B cell (primary cell): ENCODE data around the gene LAMA4. TPM values are rescaled to one million over a fixed set of nuclear protein-coding genes. Genes with fewer than 3 reads are reported as not detected.

Experiments used
- ATAC-seq: fragments of 200-7000 bp; cut with Tn5 transposase; one replicate; pipeline ENCODE4 v1.10.0; 2021; ENCODE audit warnings: low read depth, mild to moderate bottlenecking, moderate number of reproducible peaks, moderate library complexity
- CTCF ChIA-PET: fragments of 350-600 bp; sonication (Branson Sonifier 250); formaldehyde crosslinking; loops from one replicate; lab custom pipeline; 2021; ENCODE audit warnings: antibody characterized with exemption, inconsistent platforms; lab: Charles Lee
- POLR2A ChIA-PET: fragments of 350-600 bp; sonication (Branson Sonifier 250); formaldehyde crosslinking; loops from one replicate; lab custom pipeline; 2021; ENCODE audit warnings: antibody characterized with exemption; lab: Charles Lee
- DNase-seq: peaks from one replicate; pipeline ENCODE4 v3.0.0; 2013
- H2AFZ ChIP-seq: 2 replicates; pipeline ENCODE4 v1.6.1; 2012; ENCODE audit warnings: mild to moderate bottlenecking, low read depth, low read length; ENCODE audit not compliant: insufficient read depth, poor library complexity, severe bottlenecking
- H3K27ac ChIP-seq, 2 donors: 1 replicate in 1 of 2; 2 replicates in 1 of 2; pipeline ENCODE4 v1.5.1; 2012 to 2013; ENCODE audit warnings: low read length in 2 of 2, mild to moderate bottlenecking in 2 of 2, moderate library complexity in 1 of 2
- H3K27me3 ChIP-seq, 4 experiments: fragments of 200-600 bp in 1 of 4; sonication (generic) in 1 of 4; replicated peaks in 1 of 4; 1 replicate in 2 of 4; 2 replicates in 2 of 4; pipeline versions ENCODE4 v1.6.1 to v1.7.0; 2013 to 2016; ENCODE audit warnings: low read length in 3 of 4, mild to moderate bottlenecking in 2 of 4, mixed read lengths in 1 of 4, moderate library complexity in 1 of 4; ENCODE audit not compliant: insufficient read depth in 4 of 4, control insufficient read depth in 3 of 4; ENCODE audit errors: control extremely low read depth in 1 of 4
- H3K36me3 ChIP-seq, 2 experiments: replicated peaks in 1 of 2; 1 replicate in 1 of 2; 2 replicates in 1 of 2; pipeline versions ENCODE4 v1.6.1 to v1.7.1; 2013; ENCODE audit warnings: low read length in 1 of 2; ENCODE audit not compliant: insufficient read depth in 2 of 2, control insufficient read depth in 1 of 2; ENCODE audit errors: control extremely low read depth in 1 of 2, extremely low read depth in 1 of 2
- H3K4me1 ChIP-seq, 2 donors: fragments of 200-600 bp in 1 of 2; sonication (generic) in 1 of 2; 1 replicate in 1 of 2; 2 replicates in 1 of 2; pipeline versions ENCODE4 v1.5.1 to v1.6.1; 2013 to 2017; ENCODE audit warnings: low read length in 2 of 2; ENCODE audit not compliant: control insufficient read depth in 2 of 2, insufficient read depth in 2 of 2
- H3K4me2 ChIP-seq: replicated peaks from 2 replicates; pipeline ENCODE3; 2012; ENCODE audit warnings: mild to moderate bottlenecking, low read depth, low read length; ENCODE audit not compliant: poor library complexity, severe bottlenecking
- H3K4me3 ChIP-seq, 5 experiments: fragments of 200-600 bp in 1 of 5; sonication (generic) in 1 of 5; 1 replicate in 3 of 5; 2 replicates in 2 of 5; pipeline versions ENCODE4 v1.5.1 to v1.7.0; 2011 to 2016; ENCODE audit warnings: low read length in 4 of 5, mild to moderate bottlenecking in 4 of 5, low read depth in 2 of 5, control low read depth in 1 of 5, moderate library complexity in 1 of 5; ENCODE audit not compliant: insufficient read depth in 1 of 5; ENCODE audit errors: control extremely low read depth in 1 of 5, extremely low read depth in 1 of 5
- H3K79me2 ChIP-seq: fragments of 200-600 bp; sonication (generic); one replicate; pipeline ENCODE4 v1.6.0; 2016; ENCODE audit warnings: low read length; ENCODE audit not compliant: control insufficient read depth, insufficient read depth
- H3K9ac ChIP-seq: fragments of 200-600 bp; sonication (generic); 2 replicates; pipeline ENCODE4 v1.6.1; 2017; ENCODE audit warnings: mild to moderate bottlenecking, low read length, moderate library complexity
- H3K9me3 ChIP-seq, 3 donors: one replicate each; pipeline versions ENCODE4 v1.6.1 to v1.7.1; 2013; ENCODE audit warnings: low read length in 2 of 3; ENCODE audit not compliant: control insufficient read depth in 2 of 3, insufficient read depth in 1 of 3; ENCODE audit errors: control extremely low read depth in 1 of 3
- H4K20me1 ChIP-seq: 2 replicates; pipeline ENCODE4 v1.6.0; 2012; ENCODE audit warnings: mild to moderate bottlenecking, low read length; ENCODE audit not compliant: insufficient read depth, control insufficient read depth, poor library complexity, severe bottlenecking
- H3K27ac Mint-ChIP-seq: one replicate; pipeline ENCODE4 v1.8.0; 2021; ENCODE audit warnings: mixed read lengths
- H3K27me3 Mint-ChIP-seq: one replicate; pipeline ENCODE4 v1.8.0; 2021; ENCODE audit warnings: mixed read lengths
- H3K4me1 Mint-ChIP-seq: one replicate; pipeline ENCODE4 v1.8.0; 2021; ENCODE audit warnings: mixed read lengths
- H3K4me3 Mint-ChIP-seq: one replicate; pipeline ENCODE4 v1.8.0; 2021; ENCODE audit warnings: mixed read lengths
- H3K9me3 Mint-ChIP-seq: one replicate; pipeline ENCODE4 v1.8.0; 2022; ENCODE audit warnings: mixed read lengths; ENCODE audit not compliant: insufficient read depth
- EZH2 ChIP-seq: IDR thresholded peaks from 2 replicates; pipeline ENCODE4 v1.6.1; 2012; ENCODE audit warnings: borderline replicate concordance, low read depth, mild to moderate bottlenecking, moderate library complexity, low read length; ENCODE audit not compliant: insufficient read depth, poor library complexity, severe bottlenecking
- WGBS: methylation state at CpG from one replicate; pipeline ENCODE4 v1.1.5; 2013; ENCODE audit warnings: missing lambda C conversion rate; ENCODE audit not compliant: insufficient coverage; 5-methylcytosine and 5-hydroxymethylcytosine counted together
- intact Hi-C: fragments of 100-400 bp; cut with micrococcal nuclease; formaldehyde crosslinking; loops from one replicate; pipeline ENCODE4 v1.10.0; 2022
- polyA plus RNA-seq: library from polyadenylated mRNA; depleted of rRNA; stranded (reverse); fragments of >200 nt; gene quantifications from 2 replicates; pipeline ENCODE4 v1.2.3, GENCODE V29; 2012
- total RNA-seq, 2 donors: library from RNA; stranded (reverse); fragments of 120-200 nt in 1 of 2; gene quantifications; 1 replicate in 1 of 2; 2 replicates in 1 of 2; pipeline versions ENCODE4 v1.2.3 to v1.2.4, GENCODE V29; 2013 to 2022
- TF ChIP-seq, protein P1 (sequence below): fragments of 200-600 bp; IDR thresholded peaks from one replicate; pipeline ENCODE4 v1.8.0; 2022; ENCODE audit warnings: antibody characterized with exemption, mild to moderate bottlenecking

Gene LAMA4
- total and polyA plus RNA-seq, 2 donors (not counting 1 experiment from before 2014, with no cell fraction given) = not detected

DNA sequence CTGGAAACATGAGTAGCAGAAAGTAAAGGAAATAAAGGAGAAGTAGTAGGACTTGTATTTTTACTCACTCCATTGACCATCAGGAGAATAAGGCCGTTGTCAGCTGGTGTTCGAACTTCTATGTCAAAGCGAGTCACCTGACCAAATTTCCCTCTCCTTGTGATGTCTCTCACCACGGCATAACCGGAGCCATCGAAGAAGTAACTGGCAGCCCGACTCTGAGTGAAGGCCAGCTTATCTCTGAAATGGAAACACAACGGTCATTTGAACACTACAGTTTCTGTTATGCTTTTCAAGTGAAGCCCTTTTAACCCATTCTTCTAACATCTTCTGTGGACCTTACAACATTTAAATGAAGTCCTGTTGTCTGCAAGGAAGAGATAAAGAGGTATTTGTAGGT is 115.3 kb downstream of the LAMA4 start:
- Histone ChIP-seq H3K79me2 (no peaks in the 10 kb centered on the region), H4K20me1 (no peaks in the 10 kb centered on the region), H3K9ac (no peak overlapping the region), H2AFZ (no peak overlapping the region), H3K4me2 (no peak overlapping the region), H3K9me3 (no peaks in the 10 kb centered on the region), H3K4me3 (no peak overlapping the region), H3K27ac (no peak overlapping the region), H3K36me3 (no peaks in the 10 kb centered on the region), H3K4me1 (no peaks in the 10 kb centered on the region), H3K27me3 (no peaks in the 10 kb centered on the region)
- Mint-ChIP-seq H3K4me1 (no peaks in the 10 kb centered on the region), H3K4me3 (no peak overlapping the region), H3K27ac (no peak overlapping the region), H3K27me3 (peaks cover 24% of the 10 kb centered on the region), H3K9me3 (no peaks in the 10 kb centered on the region)
- no peak for ATAC-seq
- intact Hi-C loops = no loop called here
- TF ChIP-seq, protein P1, sequence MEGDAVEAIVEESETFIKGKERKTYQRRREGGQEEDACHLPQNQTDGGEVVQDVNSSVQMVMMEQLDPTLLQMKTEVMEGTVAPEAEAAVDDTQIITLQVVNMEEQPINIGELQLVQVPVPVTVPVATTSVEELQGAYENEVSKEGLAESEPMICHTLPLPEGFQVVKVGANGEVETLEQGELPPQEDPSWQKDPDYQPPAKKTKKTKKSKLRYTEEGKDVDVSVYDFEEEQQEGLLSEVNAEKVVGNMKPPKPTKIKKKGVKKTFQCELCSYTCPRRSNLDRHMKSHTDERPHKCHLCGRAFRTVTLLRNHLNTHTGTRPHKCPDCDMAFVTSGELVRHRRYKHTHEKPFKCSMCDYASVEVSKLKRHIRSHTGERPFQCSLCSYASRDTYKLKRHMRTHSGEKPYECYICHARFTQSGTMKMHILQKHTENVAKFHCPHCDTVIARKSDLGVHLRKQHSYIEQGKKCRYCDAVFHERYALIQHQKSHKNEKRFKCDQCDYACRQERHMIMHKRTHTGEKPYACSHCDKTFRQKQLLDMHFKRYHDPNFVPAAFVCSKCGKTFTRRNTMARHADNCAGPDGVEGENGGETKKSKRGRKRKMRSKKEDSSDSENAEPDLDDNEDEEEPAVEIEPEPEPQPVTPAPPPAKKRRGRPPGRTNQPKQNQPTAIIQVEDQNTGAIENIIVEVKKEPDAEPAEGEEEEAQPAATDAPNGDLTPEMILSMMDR = no peak
- TF ChIP-seq EZH2 = no peak
- ChIA-PET POLR2A (no interaction called here), CTCF (interaction anchor here (1.2 kb wide), 1 partner anchor 25 kb away, joined by 3 read pairs; no protein-coding TSS in a partner anchor)
- WGBS = 92% methylated on average over 7 of the region's 8 CpGs
- DNase-seq = no peak

DNA sequence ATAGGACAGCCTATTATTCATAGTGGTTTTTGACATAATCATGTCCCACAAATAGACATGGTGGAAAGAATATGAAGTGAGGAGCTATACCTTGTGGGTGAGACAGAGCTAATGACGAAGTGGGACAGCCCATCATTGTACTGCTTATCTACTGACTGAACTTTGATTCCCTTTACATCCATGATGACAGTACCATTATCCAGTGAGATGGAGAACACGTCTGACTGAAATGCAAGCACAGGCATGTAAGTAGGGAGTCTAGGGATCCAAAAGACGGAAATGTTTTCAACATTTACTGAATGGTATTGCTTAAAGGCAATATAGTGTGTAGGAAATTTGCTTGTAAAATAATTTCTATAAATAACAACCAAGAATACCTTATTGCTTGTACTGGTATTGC is 123.5 kb downstream of the LAMA4 start:
- H3K36me3 ChIP-seq = no peaks in the 10 kb centered on the region
- ATAC-seq (no peak), DNase-seq (no peak)
- WGBS = no CpG with 5 or more reads among the region's 3 CpGs
- POLR2A ChIA-PET = no interaction called here
- H3K4me3 Mint-ChIP-seq = no peak overlapping the region
- H4K20me1 ChIP-seq = no peaks in the 10 kb centered on the region
- H3K4me1 ChIP-seq = no peaks in the 10 kb centered on the region
- no peak overlapping the region for H3K4me2 ChIP-seq
- no peak overlapping the region for H3K9ac ChIP-seq
- H3K27me3 ChIP-seq = peaks cover 0 to 5% (median 0%) of the 10 kb centered on the region in 4 experiments
- H3K4me1 Mint-ChIP-seq = no peaks in the 10 kb centered on the region
- no peaks in the 10 kb centered on the region for H3K9me3 ChIP-seq
- CTCF ChIA-PET = no interaction called here
- peaks cover 29% of the 10 kb centered on the region for H3K27me3 Mint-ChIP-seq
- H3K79me2 ChIP-seq = no peaks in the 10 kb centered on the region
- intact Hi-C loops = no loop called here
- H3K27ac Mint-ChIP-seq = no peak overlapping the region
- H3K9me3 Mint-ChIP-seq = no peaks in the 10 kb centered on the region
- H2AFZ ChIP-seq = no peak overlapping the region
- TF ChIP-seq, protein P1 = no peak
- TF ChIP-seq EZH2 = no peak
- no peak overlapping the region for H3K27ac ChIP-seq
- no peak overlapping the region for H3K4me3 ChIP-seq
